CD4-positive, alpha-beta T cell treated with Interferon alpha-2 for 1 hour (primary cell): Measurements from ENCODE around the gene DNAI7.

Experiments used
- DNase-seq, 2 donors: peaks; one replicate each; pipeline ENCODE4 v3.0.0-alpha.2; 2020 to 2022

Gene DNAI7

GRCh38 chr12:25099010-25099409 lies 96.0 kb downstream of the DNAI7 start:
- DNase-seq: no peak

GRCh38 chr12:25089738-25090137 lies 105.2 kb downstream of the DNAI7 start:
- DNase-seq: no peak

GRCh38 chr12:25087596-25087995 lies 107.4 kb downstream of the DNAI7 start:
- DNase-seq: no peak

GRCh38 chr12:25084816-25085215 lies 110.1 kb downstream of the DNAI7 start:
- no peak for DNase-seq

- no peak for DNase-seq
Measured at GRCh38 chr12:25083211-25083610, 111.7 kb downstream of the DNAI7 start.

GRCh38 chr12:25082628-25083027 lies 112.3 kb downstream of the DNAI7 start:
- DNase-seq: no peak

- no peak for DNase-seq
Measured at GRCh38 chr12:25079393-25079792, 115.6 kb downstream of the DNAI7 start.

GRCh38 chr12:25074954-25075353 lies 120.0 kb downstream of the DNAI7 start:
- DNase-seq: no peak

GRCh38 chr12:25074113-25074512 lies 120.8 kb downstream of the DNAI7 start:
- DNase-seq: no peak

- no peak for DNase-seq
Measured at GRCh38 chr12:25072906-25073650, 121.9 kb downstream of the DNAI7 start.

- no peak for DNase-seq
Measured at GRCh38 chr12:25071366-25071765, 123.6 kb downstream of the DNAI7 start.

- DNase-seq: no peak
Measured at GRCh38 chr12:25069224-25069623, 125.7 kb downstream of the DNAI7 start.

GRCh38 chr12:25065035-25065434 lies 129.9 kb downstream of the DNAI7 start:
- DNase-seq: no peak

GRCh38 chr12:25063873-25064628 lies 130.9 kb downstream of the DNAI7 start:
- no peak for DNase-seq

- DNase-seq: no peak
Measured at GRCh38 chr12:25058658-25059058, 136.3 kb downstream of the DNAI7 start.
